Esophagus (tissue), 2 donors: Measurements from ENCODE around the gene PADI4. TPM values are rescaled to one million over a fixed set of nuclear protein-coding genes. Genes with fewer than 3 reads are reported as not detected.
A peak's percentile ranks its signal among the peaks of the same experiment; 100 is the strongest.

Experiments
- H3K27ac ChIP-seq, 2 donors: one replicate each; pipeline ENCODE4 v1.5.1; 2013; ENCODE audit warnings: low read depth in 2 of 2, mild to moderate bottlenecking in 2 of 2, inconsistent platforms in 1 of 2, low read length in 1 of 2, moderate library complexity in 1 of 2
- H3K27me3 ChIP-seq, 2 donors: one replicate each; pipeline ENCODE4 v1.6.1; 2013; ENCODE audit warnings: low read length in 2 of 2, control low read depth in 1 of 2, mild to moderate bottlenecking in 1 of 2; ENCODE audit not compliant: insufficient read depth in 2 of 2, control insufficient read depth in 1 of 2
- H3K36me3 ChIP-seq, 2 donors: one replicate each; pipeline ENCODE4 v1.6.1; 2013; ENCODE audit warnings: low read length in 1 of 2; ENCODE audit not compliant: control insufficient read depth in 2 of 2, insufficient read depth in 2 of 2
- H3K4me1 ChIP-seq, 2 donors: one replicate each; pipeline ENCODE4 v1.6.1; 2013; ENCODE audit warnings: low read length in 1 of 2; ENCODE audit not compliant: control insufficient read depth in 2 of 2, insufficient read depth in 2 of 2
- H3K4me3 ChIP-seq, 2 donors: one replicate each; pipeline ENCODE4 v1.5.1; 2013; ENCODE audit warnings: low read length in 2 of 2, mild to moderate bottlenecking in 2 of 2, low read depth in 1 of 2, moderate library complexity in 1 of 2
- H3K9me3 ChIP-seq, 2 donors: one replicate each; pipeline ENCODE4 v1.6.1; 2013; ENCODE audit warnings: mild to moderate bottlenecking in 2 of 2, low read depth in 1 of 2, low read length in 1 of 2, moderate library complexity in 1 of 2; ENCODE audit not compliant: control insufficient read depth in 2 of 2, insufficient read depth in 1 of 2
- WGBS, 2 donors: extraction: QIAGEN DNeasy Blood & Tissue Kit; methylation state at CpG; one replicate each; pipeline ENCODE4 v1.1.7; 2013; 5-methylcytosine and 5-hydroxymethylcytosine counted together
- polyA plus RNA-seq, 2 donors: library from polyadenylated mRNA; stranded (reverse); fragments of 200-250 nt; gene quantifications; one replicate each; pipeline ENCODE4 v1.2.3, GENCODE V29; 2013
- donor health status: healthy with polysubstance abuse.
- donor health status: Bipolar disorder and iron deficiency.

PADI4 gene
- polyA plus RNA-seq, 2 donors, result 0.02 to 0.12 TPM

GRCh38 chr1:17293681-17294425 lies 14.1 kb upstream of the PADI4 start:
- Histone ChIP-seq H3K27ac (no peak overlapping the region), H3K27me3 (no peaks in the 10 kb centered on the region), H3K9me3 (no peaks in the 10 kb centered on the region), H3K4me3 (no peak overlapping the region), H3K36me3 (no peaks in the 10 kb centered on the region), H3K4me1 (peaks cover 0 to 5% of the 10 kb centered on the region in 2 donors)
- 57 to 69% methylated on average over 14 of the region's 14 CpGs for WGBS, 2 donors

- H3K4me1 ChIP-seq, result peaks cover 0 to 5% of the 10 kb centered on the region in 2 donors
- no peak overlapping the region for H3K27ac ChIP-seq
- H3K9me3 ChIP-seq, result no peaks in the 10 kb centered on the region
- H3K27me3 ChIP-seq, result no peaks in the 10 kb centered on the region
- 48 to 58% methylated on average over 4 of the region's 4 CpGs for WGBS, 2 donors
- no peak overlapping the region for H3K4me3 ChIP-seq
- H3K36me3 ChIP-seq, result no peaks in the 10 kb centered on the region
Measured at GRCh38 chr1:17295292-17295691, 12.7 kb upstream of the PADI4 start.

- H3K4me3 ChIP-seq, result no peak overlapping the region
- WGBS, 2 donors, result 84 to 85% methylated on average over 5 of the region's 5 CpGs
- no peak overlapping the region for H3K27ac ChIP-seq
Measured at GRCh38 chr1:17296086-17296485, 11.9 kb upstream of the PADI4 start.

GRCh38 chr1:17297991-17298390 lies 10.0 kb upstream of the PADI4 start:
- H3K9me3 ChIP-seq, result peaks cover 0 to 5% of the 10 kb centered on the region in 2 donors
- no peaks in the 10 kb centered on the region for H3K36me3 ChIP-seq
- no peaks in the 10 kb centered on the region for H3K27me3 ChIP-seq
- H3K4me3 ChIP-seq, result no peak overlapping the region
- peak overlapping the region; percentile 71 to 82 for H3K27ac ChIP-seq
- whole genome bisulfite sequencing, 2 donors, result 46 to 58% methylated on average over 7 of the region's 7 CpGs
- H3K4me1 ChIP-seq, result peaks cover 0 to 3% of the 10 kb centered on the region in 2 donors

More at GRCh38 chr1:17296086-17296485, 11.9 kb upstream of the PADI4 start:
- Histone ChIP-seq H3K4me1 (peaks cover 0 to 3% of the 10 kb centered on the region in 2 donors), H3K36me3 (no peaks in the 10 kb centered on the region), H3K9me3 (no peaks in the 10 kb centered on the region), H3K27me3 (no peaks in the 10 kb centered on the region)

GRCh38 chr1:17301767-17302166 lies 6.2 kb upstream of the PADI4 start:
- no peak overlapping the region for H3K27ac ChIP-seq
- no peaks in the 10 kb centered on the region for H3K27me3 ChIP-seq
- H3K9me3 ChIP-seq, result peaks cover 0 to 5% of the 10 kb centered on the region in 2 donors
- H3K4me1 ChIP-seq, result peaks cover 9 to 24% of the 10 kb centered on the region in 2 donors
- no peaks in the 10 kb centered on the region for H3K36me3 ChIP-seq
- H3K4me3 ChIP-seq, result no peak overlapping the region
- WGBS, 2 donors, result 87 to 89% methylated on average over 5 of the region's 5 CpGs

GRCh38 chr1:17304151-17304825 lies 3.7 kb upstream of the PADI4 start:
- H3K4me1 ChIP-seq, result peaks cover 9 to 22% of the 10 kb centered on the region in 2 donors
- WGBS, 2 donors, result 18 to 24% methylated on average over 6 of the region's 6 CpGs
- no peaks in the 10 kb centered on the region for H3K36me3 ChIP-seq
- H3K27ac ChIP-seq, result peak overlapping the region; percentile 60 to 86
- H3K27me3 ChIP-seq, result no peaks in the 10 kb centered on the region
- no peak overlapping the region for H3K4me3 ChIP-seq
- H3K9me3 ChIP-seq, result peaks cover 0 to 5% of the 10 kb centered on the region in 2 donors

GRCh38 chr1:17304826-17305175 lies 3.2 kb upstream of the PADI4 start:
- 29 to 39% methylated on average over 6 of the region's 6 CpGs for WGBS, 2 donors
- Histone ChIP-seq H3K4me1 (peaks cover 9 to 25% of the 10 kb centered on the region in 2 donors), H3K36me3 (no peaks in the 10 kb centered on the region), H3K27me3 (no peaks in the 10 kb centered on the region), H3K4me3 (no peak overlapping the region), H3K27ac (peak overlapping the region; percentile 34 to 60), H3K9me3 (peaks cover 0 to 5% of the 10 kb centered on the region in 2 donors)

GRCh38 chr1:17305576-17306095 lies 2.4 kb upstream of the PADI4 start:
- H3K27me3 ChIP-seq, result no peaks in the 10 kb centered on the region
- no peaks in the 10 kb centered on the region for H3K36me3 ChIP-seq
- H3K27ac ChIP-seq, result no peak overlapping the region
- peaks cover 9 to 26% of the 10 kb centered on the region in 2 donors for H3K4me1 ChIP-seq
- no peak overlapping the region for H3K4me3 ChIP-seq
- peaks cover 0 to 5% of the 10 kb centered on the region in 2 donors for H3K9me3 ChIP-seq
- WGBS, 2 donors, result 56 to 58% methylated on average over 14 of the region's 14 CpGs

- WGBS, 2 donors, result 68 to 77% methylated on average over 6 of the region's 6 CpGs
- Histone ChIP-seq H3K4me3 (no peak overlapping the region), H3K4me1 (peaks cover 9 to 26% of the 10 kb centered on the region in 2 donors), H3K9me3 (peaks cover 0 to 5% of the 10 kb centered on the region in 2 donors), H3K36me3 (no peaks in the 10 kb centered on the region), H3K27ac (no peak overlapping the region), H3K27me3 (no peaks in the 10 kb centered on the region)
Measured at GRCh38 chr1:17306407-17306806, 1.6 kb upstream of the PADI4 start.
